HG03159 (cell line): ENCODE results near the gene CNTNAP2.

Experiments used
- ATAC-seq: cut with Tn5 transposase; IDR thresholded peaks from one replicate; pipeline ENCODE4 v1.9.1; 2021; ENCODE audit warnings: mild to moderate bottlenecking, moderate library complexity; ENCODE audit not compliant: unreplicated experiment

Gene CNTNAP2

GRCh38 chr7:147432079-147432478 is 1315.5 kb downstream of the CNTNAP2 start:
- no peak for ATAC-seq

GRCh38 chr7:147432576-147432975 is 1316.0 kb downstream of the CNTNAP2 start:
- ATAC-seq = no peak

GRCh38 chr7:147436718-147437117 is 1320.1 kb downstream of the CNTNAP2 start:
- no peak for ATAC-seq

GRCh38 chr7:147438216-147438615 is 1321.6 kb downstream of the CNTNAP2 start:
- no peak for ATAC-seq

GRCh38 chr7:147443942-147444341 is 1327.3 kb downstream of the CNTNAP2 start:
- no peak for ATAC-seq

- ATAC-seq = no peak
Measured at GRCh38 chr7:147452816-147453215, 1336.2 kb downstream of the CNTNAP2 start.

- no peak for ATAC-seq
Measured at GRCh38 chr7:147465223-147465622, 1348.6 kb downstream of the CNTNAP2 start.

GRCh38 chr7:147472556-147472955 is 1356.0 kb downstream of the CNTNAP2 start:
- no peak for ATAC-seq

GRCh38 chr7:147474862-147475261 is 1358.3 kb downstream of the CNTNAP2 start:
- no peak for ATAC-seq

- no peak for ATAC-seq
Measured at GRCh38 chr7:147477526-147477925, 1360.9 kb downstream of the CNTNAP2 start.

- ATAC-seq = no peak
Measured at GRCh38 chr7:147478796-147479195, 1362.2 kb downstream of the CNTNAP2 start.

- no peak for ATAC-seq
Measured at GRCh38 chr7:147483634-147484292, 1367.2 kb downstream of the CNTNAP2 start.

- ATAC-seq = no peak
Measured at GRCh38 chr7:147485660-147486210, 1369.1 kb downstream of the CNTNAP2 start.

GRCh38 chr7:147492606-147493005 is 1376.0 kb downstream of the CNTNAP2 start:
- no peak for ATAC-seq

GRCh38 chr7:147496209-147496608 is 1379.6 kb downstream of the CNTNAP2 start:
- ATAC-seq = no peak

- ATAC-seq = no peak
Measured at GRCh38 chr7:147497246-147497645, 1380.6 kb downstream of the CNTNAP2 start.

- ATAC-seq = no peak
Measured at GRCh38 chr7:147498081-147498480, 1381.5 kb downstream of the CNTNAP2 start.

GRCh38 chr7:147509035-147509501 is 1392.5 kb downstream of the CNTNAP2 start:
- ATAC-seq = no peak

GRCh38 chr7:147509541-147510200 is 1393.1 kb downstream of the CNTNAP2 start:
- no peak for ATAC-seq

- ATAC-seq = no peak
Measured at GRCh38 chr7:147510201-147510542, 1393.6 kb downstream of the CNTNAP2 start.

- no peak for ATAC-seq
Measured at GRCh38 chr7:147510923-147511322, 1394.3 kb downstream of the CNTNAP2 start.

GRCh38 chr7:147513451-147513850 is 1396.8 kb downstream of the CNTNAP2 start:
- no peak for ATAC-seq
